ENCODE results near the gene GJB5.

DNA sequence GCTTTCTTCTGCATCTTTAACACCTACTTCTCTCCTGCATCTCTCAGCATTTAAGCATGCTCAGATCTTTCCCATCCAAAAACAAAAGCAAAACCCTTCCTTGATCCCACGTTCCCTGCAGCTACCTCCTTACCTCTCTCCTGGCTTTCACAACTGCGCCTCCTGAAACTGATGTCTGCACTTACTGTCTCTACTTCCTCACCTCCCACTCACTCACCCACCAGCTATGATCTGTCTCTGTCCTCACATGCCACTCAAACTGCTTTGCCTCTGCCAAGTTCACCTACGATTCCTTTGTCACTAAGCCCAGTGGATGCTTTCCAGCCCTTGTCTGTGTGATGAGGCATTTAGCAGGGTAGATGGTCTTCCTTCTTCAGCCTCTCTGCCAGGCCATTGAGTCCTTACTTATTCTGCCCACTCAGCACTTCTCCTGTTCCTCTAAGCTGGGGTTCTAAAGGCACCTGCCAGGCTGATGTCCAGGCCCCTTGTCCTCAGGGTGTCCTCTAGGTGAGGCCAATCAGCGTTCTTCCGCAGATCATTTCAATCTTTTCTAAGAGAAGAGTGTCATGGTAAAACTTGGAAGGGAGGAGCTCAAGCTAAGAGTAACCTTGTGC, 16.2 kb downstream of the GJB5 start:
- TF ChIP-seq, protein P1, sequence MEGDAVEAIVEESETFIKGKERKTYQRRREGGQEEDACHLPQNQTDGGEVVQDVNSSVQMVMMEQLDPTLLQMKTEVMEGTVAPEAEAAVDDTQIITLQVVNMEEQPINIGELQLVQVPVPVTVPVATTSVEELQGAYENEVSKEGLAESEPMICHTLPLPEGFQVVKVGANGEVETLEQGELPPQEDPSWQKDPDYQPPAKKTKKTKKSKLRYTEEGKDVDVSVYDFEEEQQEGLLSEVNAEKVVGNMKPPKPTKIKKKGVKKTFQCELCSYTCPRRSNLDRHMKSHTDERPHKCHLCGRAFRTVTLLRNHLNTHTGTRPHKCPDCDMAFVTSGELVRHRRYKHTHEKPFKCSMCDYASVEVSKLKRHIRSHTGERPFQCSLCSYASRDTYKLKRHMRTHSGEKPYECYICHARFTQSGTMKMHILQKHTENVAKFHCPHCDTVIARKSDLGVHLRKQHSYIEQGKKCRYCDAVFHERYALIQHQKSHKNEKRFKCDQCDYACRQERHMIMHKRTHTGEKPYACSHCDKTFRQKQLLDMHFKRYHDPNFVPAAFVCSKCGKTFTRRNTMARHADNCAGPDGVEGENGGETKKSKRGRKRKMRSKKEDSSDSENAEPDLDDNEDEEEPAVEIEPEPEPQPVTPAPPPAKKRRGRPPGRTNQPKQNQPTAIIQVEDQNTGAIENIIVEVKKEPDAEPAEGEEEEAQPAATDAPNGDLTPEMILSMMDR (IDR thresholded peaks at IDR 0.05), result no peak
- no peak for TF ChIP-seq POLR2AphosphoS5 (IDR thresholded peaks at IDR 0.05)
- TF ChIP-seq EP300 (IDR thresholded peaks at IDR 0.05), result no peak
